ENCODE results near the gene SARM1. TPM values are rescaled to one million over a fixed set of nuclear protein-coding genes. Genes with fewer than 3 reads are reported as not detected.

The SARM1 gene
- total and polyA plus RNA-seq, 9 of the 15 experiments (the other 6 are each of a cell fraction or from before 2014, with no cell fraction given) = 0.04 to 0.55 (median 0.11) TPM; not detected in 2

DNA sequence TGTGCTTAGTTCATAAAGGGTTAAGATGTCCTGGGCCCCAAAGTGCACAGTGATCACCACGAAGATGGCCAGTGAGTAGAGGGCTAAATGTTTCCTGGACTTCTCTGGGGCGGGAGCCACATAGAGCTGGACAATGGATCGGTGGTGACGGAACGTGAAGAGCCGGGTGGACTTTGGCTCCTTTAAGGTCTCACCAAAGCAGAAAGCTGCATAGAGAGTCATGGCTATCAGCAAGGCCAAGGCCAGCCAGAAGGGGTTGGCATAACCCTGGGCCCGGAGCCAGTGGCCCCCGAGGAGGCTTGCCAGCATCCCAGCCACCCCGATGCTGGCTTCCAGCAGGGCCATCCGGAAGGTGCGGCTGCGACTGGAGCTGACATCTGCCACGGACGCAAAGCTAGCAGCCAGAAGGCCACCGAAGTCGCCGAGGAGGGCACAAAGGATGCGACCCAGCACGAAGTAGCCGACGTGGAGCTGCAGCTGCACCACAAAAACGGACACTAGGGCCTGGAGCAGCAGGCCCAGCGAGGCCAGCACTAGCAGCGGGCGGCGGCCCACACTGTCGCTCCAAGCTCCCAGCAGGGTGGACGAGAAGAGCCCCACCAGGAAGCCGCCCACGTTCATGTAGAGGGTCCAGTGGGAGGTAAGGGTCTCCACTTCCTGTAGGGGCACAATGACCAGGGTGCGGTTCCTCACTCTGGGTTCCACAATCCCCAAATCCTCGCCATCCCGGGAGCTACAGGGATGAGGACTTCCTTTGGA lies 33.5 kb downstream of the SARM1 start:
- POLR2A ChIA-PET = interaction anchor here (0.6 to 2.5 kb wide), 10 partner anchors 9 to 618 kb away, joined by 3 to 8 read pairs (median 4); partner anchors contain the start of gene PIGS
- in situ Hi-C loops (cut with MboI) = no loop called here
- H3K36me3 ChIP-seq (ENCODE audit: control insufficient read depth, insufficient read depth, low read length) = peaks cover 14% of the 10 kb centered on the region; the same call in 1 of the 3 replicates
- CTCF ChIA-PET (ENCODE audit: low intra/inter-chr PET ratio) = no interaction called here
- no peak for TF ChIP-seq ZNF785 (CRISPR knock-in tag; IDR thresholded peaks at IDR 0.05)
- TF ChIP-seq HCFC1 (IDR thresholded peaks at IDR 0.05; ENCODE audit: low read depth, low read length) = no peak
- TF ChIP-seq KLF16 (IDR thresholded peaks at IDR 0.05) = no peak
- TF ChIP-seq, protein P1, sequence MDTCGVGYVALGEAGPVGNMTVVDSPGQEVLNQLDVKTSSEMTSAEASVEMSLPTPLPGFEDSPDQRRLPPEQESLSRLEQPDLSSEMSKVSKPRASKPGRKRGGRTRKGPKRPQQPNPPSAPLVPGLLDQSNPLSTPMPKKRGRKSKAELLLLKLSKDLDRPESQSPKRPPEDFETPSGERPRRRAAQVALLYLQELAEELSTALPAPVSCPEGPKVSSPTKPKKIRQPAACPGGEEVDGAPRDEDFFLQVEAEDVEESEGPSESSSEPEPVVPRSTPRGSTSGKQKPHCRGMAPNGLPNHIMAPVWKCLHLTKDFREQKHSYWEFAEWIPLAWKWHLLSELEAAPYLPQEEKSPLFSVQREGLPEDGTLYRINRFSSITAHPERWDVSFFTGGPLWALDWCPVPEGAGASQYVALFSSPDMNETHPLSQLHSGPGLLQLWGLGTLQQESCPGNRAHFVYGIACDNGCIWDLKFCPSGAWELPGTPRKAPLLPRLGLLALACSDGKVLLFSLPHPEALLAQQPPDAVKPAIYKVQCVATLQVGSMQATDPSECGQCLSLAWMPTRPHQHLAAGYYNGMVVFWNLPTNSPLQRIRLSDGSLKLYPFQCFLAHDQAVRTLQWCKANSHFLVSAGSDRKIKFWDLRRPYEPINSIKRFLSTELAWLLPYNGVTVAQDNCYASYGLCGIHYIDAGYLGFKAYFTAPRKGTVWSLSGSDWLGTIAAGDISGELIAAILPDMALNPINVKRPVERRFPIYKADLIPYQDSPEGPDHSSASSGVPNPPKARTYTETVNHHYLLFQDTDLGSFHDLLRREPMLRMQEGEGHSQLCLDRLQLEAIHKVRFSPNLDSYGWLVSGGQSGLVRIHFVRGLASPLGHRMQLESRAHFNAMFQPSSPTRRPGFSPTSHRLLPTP (IDR thresholded peaks at IDR 0.05; ENCODE audit: borderline replicate concordance, extremely low read depth, insufficient read length) = no peak
- TF ChIP-seq, protein P2, sequence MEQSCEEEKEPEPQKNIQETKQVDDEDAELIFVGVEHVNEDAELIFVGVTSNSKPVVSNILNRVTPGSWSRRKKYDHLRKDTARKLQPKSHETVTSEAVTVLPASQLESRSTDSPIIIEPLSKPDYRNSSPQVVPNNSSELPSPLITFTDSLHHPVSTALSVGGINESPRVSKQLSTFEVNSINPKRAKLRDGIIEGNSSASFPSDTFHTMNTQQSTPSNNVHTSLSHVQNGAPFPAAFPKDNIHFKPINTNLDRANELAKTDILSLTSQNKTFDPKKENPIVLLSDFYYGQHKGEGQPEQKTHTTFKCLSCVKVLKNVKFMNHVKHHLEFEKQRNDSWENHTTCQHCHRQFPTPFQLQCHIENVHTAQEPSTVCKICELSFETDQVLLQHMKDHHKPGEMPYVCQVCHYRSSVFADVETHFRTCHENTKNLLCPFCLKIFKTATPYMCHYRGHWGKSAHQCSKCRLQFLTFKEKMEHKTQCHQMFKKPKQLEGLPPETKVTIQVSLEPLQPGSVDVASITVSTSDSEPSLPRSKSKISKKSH (CRISPR knock-in tag; IDR thresholded peaks at IDR 0.05) = no peak
- TF ChIP-seq, protein P3, sequence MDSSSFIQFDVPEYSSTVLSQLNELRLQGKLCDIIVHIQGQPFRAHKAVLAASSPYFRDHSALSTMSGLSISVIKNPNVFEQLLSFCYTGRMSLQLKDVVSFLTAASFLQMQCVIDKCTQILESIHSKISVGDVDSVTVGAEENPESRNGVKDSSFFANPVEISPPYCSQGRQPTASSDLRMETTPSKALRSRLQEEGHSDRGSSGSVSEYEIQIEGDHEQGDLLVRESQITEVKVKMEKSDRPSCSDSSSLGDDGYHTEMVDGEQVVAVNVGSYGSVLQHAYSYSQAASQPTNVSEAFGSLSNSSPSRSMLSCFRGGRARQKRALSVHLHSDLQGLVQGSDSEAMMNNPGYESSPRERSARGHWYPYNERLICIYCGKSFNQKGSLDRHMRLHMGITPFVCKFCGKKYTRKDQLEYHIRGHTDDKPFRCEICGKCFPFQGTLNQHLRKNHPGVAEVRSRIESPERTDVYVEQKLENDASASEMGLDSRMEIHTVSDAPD (CRISPR knock-in tag; IDR thresholded peaks at IDR 0.05) = no peak
- TF ChIP-seq, protein P4, sequence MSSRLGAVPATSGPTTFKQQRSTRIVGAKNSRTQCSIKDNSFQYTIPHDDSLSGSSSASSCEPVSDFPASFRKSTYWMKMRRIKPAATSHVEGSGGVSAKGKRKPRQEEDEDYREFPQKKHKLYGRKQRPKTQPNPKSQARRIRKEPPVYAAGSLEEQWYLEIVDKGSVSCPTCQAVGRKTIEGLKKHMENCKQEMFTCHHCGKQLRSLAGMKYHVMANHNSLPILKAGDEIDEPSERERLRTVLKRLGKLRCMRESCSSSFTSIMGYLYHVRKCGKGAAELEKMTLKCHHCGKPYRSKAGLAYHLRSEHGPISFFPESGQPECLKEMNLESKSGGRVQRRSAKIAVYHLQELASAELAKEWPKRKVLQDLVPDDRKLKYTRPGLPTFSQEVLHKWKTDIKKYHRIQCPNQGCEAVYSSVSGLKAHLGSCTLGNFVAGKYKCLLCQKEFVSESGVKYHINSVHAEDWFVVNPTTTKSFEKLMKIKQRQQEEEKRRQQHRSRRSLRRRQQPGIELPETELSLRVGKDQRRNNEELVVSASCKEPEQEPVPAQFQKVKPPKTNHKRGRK (tag; IDR thresholded peaks at IDR 0.05) = no peak
- no peak for TF ChIP-seq XRCC4 (IDR thresholded peaks at IDR 0.05; ENCODE audit: extremely low read depth, insufficient read depth, insufficient read length)
- TF ChIP-seq SNIP1 (IDR thresholded peaks at IDR 0.05; ENCODE audit: low read depth) = no peak
- no peak for TF ChIP-seq L3MBTL2 (IDR thresholded peaks at IDR 0.05)
- no peak for TF ChIP-seq ZFX (CRISPR knock-in tag; IDR thresholded peaks at IDR 0.05)
- 0 out of 5 replicates have a peak, but pooled peaks cover 0 to 2% of the 10 kb centered on the region in 2 experiments for H3K27me3 ChIP-seq (ENCODE audit: control insufficient read depth in 2 of 2, insufficient read depth in 2 of 2, low read length in 2 of 2)
- WGBS (ENCODE audit: insufficient coverage, low coverage, missing lambda C conversion rate) = 76% methylated on average over 33 of the region's 33 CpGs
- DNase-seq (ENCODE audit: extremely low read depth in 1 of 4, low spot score in 3 of 4) (no peak), ATAC-seq (no peak), FAIRE-seq (no peak)
- intact Hi-C loops (cut with micrococcal nuclease) = no loop called here
- no peak overlapping the region for H3K27ac ChIP-seq (ENCODE audit: extremely low read depth, low read depth, low read length)
- peak overlapping the region; percentile 66 for H3K4me3 ChIP-seq
- H3K4me1 ChIP-seq (replicated peaks in 1 of 2; ENCODE audit: control insufficient read depth in 2 of 2, insufficient read depth in 2 of 2, low read length in 2 of 2) = peaks cover 8 to 21% of the 10 kb centered on the region in 2 experiments; a peak in 3 of 5 replicates
- H3K9me1 ChIP-seq (ENCODE audit: control insufficient read depth, insufficient read depth, low read length) = peaks cover 3% of the 10 kb centered on the region
- peak overlapping the region; percentile 62 to 94; a peak in 3 of 4 replicates for H3K9ac ChIP-seq (ENCODE audit: insufficient read depth in 1 of 2, low read depth in 2 of 2, low read length in 2 of 2)
- no peaks in the 10 kb centered on the region for H3K9me3 ChIP-seq (replicated peaks; ENCODE audit: control insufficient read depth, insufficient read depth, low read depth, low read length)
- peak overlapping the region; percentile 77 for H3K4me2 ChIP-seq (ENCODE audit: insufficient read depth, low read length)
- no peaks in the 10 kb centered on the region for H4K20me1 ChIP-seq (replicated peaks; ENCODE audit: control insufficient read depth, insufficient read depth, low read length)
- peaks cover 2% of the 10 kb centered on the region; the same call in 1 of the 3 replicates for H3K79me2 ChIP-seq (ENCODE audit: control insufficient read depth, insufficient read depth, low read length)
- H2AFZ ChIP-seq (ENCODE audit: low read depth, low read length) = peak overlapping the region; percentile 97; the same call in 1 of the 2 replicates
- BruUV-seq (replicated peaks) = TSS peak; percentile 58

All from K562 (cell line).